Measurements from ENCODE around the gene CDKAL1. TPM values are rescaled to one million over a fixed set of nuclear protein-coding genes. Genes with fewer than 3 reads are reported as not detected.

Gene CDKAL1
- total RNA-seq, 1 experiment from 2014 or later = 20.6 TPM

DNA sequence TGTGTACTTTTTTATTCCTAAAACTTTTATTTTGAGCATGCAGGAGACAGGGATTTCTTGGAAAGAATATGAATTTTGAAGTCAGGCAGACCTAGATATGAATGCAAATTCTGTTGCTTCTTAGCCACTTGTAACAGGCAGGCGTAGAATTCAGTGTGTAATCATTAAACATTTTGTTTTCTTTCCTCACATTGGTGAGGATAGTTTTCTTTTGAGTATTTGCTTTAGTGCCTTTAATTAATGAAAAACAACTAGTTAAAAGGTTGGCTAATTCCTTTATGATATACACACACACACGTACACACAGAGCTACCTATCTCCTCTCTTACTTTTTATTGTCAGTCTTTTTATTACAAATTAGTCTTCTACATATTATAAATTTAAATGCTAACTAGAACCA lies 342.3 kb downstream of the CDKAL1 start (continued):
- TF ChIP-seq, protein P1, sequence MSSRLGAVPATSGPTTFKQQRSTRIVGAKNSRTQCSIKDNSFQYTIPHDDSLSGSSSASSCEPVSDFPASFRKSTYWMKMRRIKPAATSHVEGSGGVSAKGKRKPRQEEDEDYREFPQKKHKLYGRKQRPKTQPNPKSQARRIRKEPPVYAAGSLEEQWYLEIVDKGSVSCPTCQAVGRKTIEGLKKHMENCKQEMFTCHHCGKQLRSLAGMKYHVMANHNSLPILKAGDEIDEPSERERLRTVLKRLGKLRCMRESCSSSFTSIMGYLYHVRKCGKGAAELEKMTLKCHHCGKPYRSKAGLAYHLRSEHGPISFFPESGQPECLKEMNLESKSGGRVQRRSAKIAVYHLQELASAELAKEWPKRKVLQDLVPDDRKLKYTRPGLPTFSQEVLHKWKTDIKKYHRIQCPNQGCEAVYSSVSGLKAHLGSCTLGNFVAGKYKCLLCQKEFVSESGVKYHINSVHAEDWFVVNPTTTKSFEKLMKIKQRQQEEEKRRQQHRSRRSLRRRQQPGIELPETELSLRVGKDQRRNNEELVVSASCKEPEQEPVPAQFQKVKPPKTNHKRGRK (CRISPR knock-in tag; IDR thresholded peaks at IDR 0.05; ENCODE audit: borderline replicate concordance) = no peak
- TF ChIP-seq IRF2 (CRISPR knock-in tag; IDR thresholded peaks at IDR 0.05; ENCODE audit: borderline replicate concordance, low read depth) = no peak
- no peak for TF ChIP-seq USF1 (CRISPR knock-in tag; IDR thresholded peaks at IDR 0.05)

- Mint-ChIP-seq H3K4me3 (no peak overlapping the region), H3K9me3 (no peaks in the 10 kb centered on the region), H3K27ac (peak overlapping the region; percentile 79), H3K27me3 (ENCODE audit: low read depth) (no peaks in the 10 kb centered on the region), H3K36me3 (no peaks in the 10 kb centered on the region), H3K4me1 (peaks cover 85% of the 10 kb centered on the region)
- ATAC-seq = no peak
- TF ChIP-seq GABPB1 (CRISPR knock-in tag; IDR thresholded peaks at IDR 0.05) = peak; percentile 81
- TF ChIP-seq, protein P2, sequence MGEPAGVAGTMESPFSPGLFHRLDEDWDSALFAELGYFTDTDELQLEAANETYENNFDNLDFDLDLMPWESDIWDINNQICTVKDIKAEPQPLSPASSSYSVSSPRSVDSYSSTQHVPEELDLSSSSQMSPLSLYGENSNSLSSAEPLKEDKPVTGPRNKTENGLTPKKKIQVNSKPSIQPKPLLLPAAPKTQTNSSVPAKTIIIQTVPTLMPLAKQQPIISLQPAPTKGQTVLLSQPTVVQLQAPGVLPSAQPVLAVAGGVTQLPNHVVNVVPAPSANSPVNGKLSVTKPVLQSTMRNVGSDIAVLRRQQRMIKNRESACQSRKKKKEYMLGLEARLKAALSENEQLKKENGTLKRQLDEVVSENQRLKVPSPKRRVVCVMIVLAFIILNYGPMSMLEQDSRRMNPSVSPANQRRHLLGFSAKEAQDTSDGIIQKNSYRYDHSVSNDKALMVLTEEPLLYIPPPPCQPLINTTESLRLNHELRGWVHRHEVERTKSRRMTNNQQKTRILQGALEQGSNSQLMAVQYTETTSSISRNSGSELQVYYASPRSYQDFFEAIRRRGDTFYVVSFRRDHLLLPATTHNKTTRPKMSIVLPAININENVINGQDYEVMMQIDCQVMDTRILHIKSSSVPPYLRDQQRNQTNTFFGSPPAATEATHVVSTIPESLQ (CRISPR knock-in tag; IDR thresholded peaks at IDR 0.05) = no peak
- TF ChIP-seq USF1 (CRISPR knock-in tag; IDR thresholded peaks at IDR 0.05) = no peak
- no peak for DNase-seq (ENCODE audit: low spot score)
- POLR2A ChIA-PET = no interaction called here
- CTCF ChIA-PET = interaction anchor here (1.1 kb wide), 1 partner anchor 711 kb away, joined by 4 read pairs; no protein-coding TSS in a partner anchor
Observed at GRCh38 chr6:20877008-20877937, 343.0 kb downstream of the CDKAL1 start.

DNA sequence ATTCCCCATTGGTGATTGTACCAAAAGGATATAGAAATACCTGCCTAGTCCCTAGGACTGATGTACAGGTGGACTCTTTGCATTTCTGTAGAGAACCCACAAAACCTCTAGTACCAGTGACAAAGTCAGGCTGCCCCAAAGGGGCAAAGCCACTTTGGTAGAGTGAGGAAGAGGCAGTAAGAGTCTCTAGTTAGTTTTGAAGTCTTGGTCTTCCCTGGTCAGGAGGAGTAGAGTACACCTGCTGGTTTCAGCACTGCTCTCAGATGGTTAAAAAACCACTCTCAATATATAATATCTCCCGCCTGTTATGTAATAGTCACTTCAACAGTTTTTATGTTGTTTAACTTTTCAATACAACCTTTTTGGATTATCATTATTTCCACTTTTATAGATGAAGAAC lies 344.9 kb downstream of the CDKAL1 start:
- peaks cover 1% of the 10 kb centered on the region for H3K36me3 Mint-ChIP-seq
- H3K4me3 Mint-ChIP-seq = no peak overlapping the region
- H3K4me1 Mint-ChIP-seq = peaks cover 80% of the 10 kb centered on the region
- ATAC-seq = no peak
- H3K27ac Mint-ChIP-seq = 0 out of 2 replicates have a peak overlapping the region, but pooled peaks have one; percentile 63
- H3K9me3 Mint-ChIP-seq = peaks cover 2% of the 10 kb centered on the region
- ChIA-PET POLR2A (no interaction called here), CTCF (no interaction called here)
- no peak for DNase-seq (ENCODE audit: low spot score)
- H3K27me3 Mint-ChIP-seq (ENCODE audit: low read depth) = no peaks in the 10 kb centered on the region
- TF ChIP-seq, protein P1 (CRISPR knock-in tag; IDR thresholded peaks at IDR 0.05; ENCODE audit: borderline replicate concordance) = no peak
- TF ChIP-seq CDX4 (CRISPR knock-in tag; IDR thresholded peaks at IDR 0.05; ENCODE audit: borderline replicate concordance) (no peak), CBFB (CRISPR knock-in tag; IDR thresholded peaks at IDR 0.05; ENCODE audit: low read depth) (no peak), STAT6 (CRISPR knock-in tag; conservative IDR thresholded peaks at IDR 0.05; ENCODE audit: low read depth) (no peak), ATF2 (CRISPR knock-in tag; IDR thresholded peaks at IDR 0.05; ENCODE audit: borderline replicate concordance, low read depth) (no peak), NFE2L1 (CRISPR knock-in tag; IDR thresholded peaks at IDR 0.05) (no peak)
- TF ChIP-seq, protein P3, sequence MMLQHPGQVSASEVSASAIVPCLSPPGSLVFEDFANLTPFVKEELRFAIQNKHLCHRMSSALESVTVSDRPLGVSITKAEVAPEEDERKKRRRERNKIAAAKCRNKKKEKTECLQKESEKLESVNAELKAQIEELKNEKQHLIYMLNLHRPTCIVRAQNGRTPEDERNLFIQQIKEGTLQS (CRISPR knock-in tag; conservative IDR thresholded peaks at IDR 0.05) = no peak
- TF ChIP-seq, protein P4, sequence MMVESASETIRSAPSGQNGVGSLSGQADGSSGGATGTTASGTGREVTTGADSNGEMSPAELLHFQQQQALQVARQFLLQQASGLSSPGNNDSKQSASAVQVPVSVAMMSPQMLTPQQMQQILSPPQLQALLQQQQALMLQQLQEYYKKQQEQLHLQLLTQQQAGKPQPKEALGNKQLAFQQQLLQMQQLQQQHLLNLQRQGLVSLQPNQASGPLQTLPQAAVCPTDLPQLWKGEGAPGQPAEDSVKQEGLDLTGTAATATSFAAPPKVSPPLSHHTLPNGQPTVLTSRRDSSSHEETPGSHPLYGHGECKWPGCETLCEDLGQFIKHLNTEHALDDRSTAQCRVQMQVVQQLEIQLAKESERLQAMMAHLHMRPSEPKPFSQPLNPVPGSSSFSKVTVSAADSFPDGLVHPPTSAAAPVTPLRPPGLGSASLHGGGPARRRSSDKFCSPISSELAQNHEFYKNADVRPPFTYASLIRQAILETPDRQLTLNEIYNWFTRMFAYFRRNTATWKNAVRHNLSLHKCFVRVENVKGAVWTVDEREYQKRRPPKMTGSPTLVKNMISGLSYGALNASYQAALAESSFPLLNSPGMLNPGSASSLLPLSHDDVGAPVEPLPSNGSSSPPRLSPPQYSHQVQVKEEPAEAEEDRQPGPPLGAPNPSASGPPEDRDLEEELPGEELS (CRISPR knock-in tag; IDR thresholded peaks at IDR 0.05) = no peak
